Neural cell (in vitro differentiated cells): ENCODE results near the gene LINC00237. TPM values are rescaled to one million over a fixed set of nuclear protein-coding genes. Genes with fewer than 3 reads are reported as not detected.

Source experiments
- H2AFZ ChIP-seq: fragments of 200-600, 300-800 bp; sonication (generic), shearing (Covaris generic); 2 replicates; pipeline ENCODE4 v1.6.0; 2014; ENCODE audit warnings: low read depth, mild to moderate bottlenecking, antibody characterized with exemption, low read length, moderate library complexity
- H3F3A ChIP-seq: fragments of 200-600 bp; shearing (Covaris generic); 2 replicates; pipeline ENCODE4 v1.6.1; 2016; ENCODE audit warnings: mild to moderate bottlenecking, moderate library complexity, mixed read lengths, antibody characterized with exemption, low read length; ENCODE audit not compliant: insufficient read depth, poor library complexity, severe bottlenecking
- H3K27ac ChIP-seq: fragments of 200-600, 300-800 bp; sonication (generic), shearing (Covaris generic); 2 replicates; pipeline ENCODE4 v1.5.1; 2014; ENCODE audit warnings: mild to moderate bottlenecking, low read length, moderate library complexity
- H3K27me3 ChIP-seq: fragments of 300-800, 200-600 bp; sonication (generic), shearing (Covaris generic); 2 replicates; pipeline ENCODE4 v1.6.0; 2014; ENCODE audit warnings: mild to moderate bottlenecking, low read depth, low read length, moderate library complexity; ENCODE audit not compliant: insufficient read depth
- H3K36me3 ChIP-seq: fragments of 300-800, 200-600 bp; sonication (generic), shearing (Covaris generic); 2 replicates; pipeline ENCODE4 v1.5.1; 2014; ENCODE audit warnings: mild to moderate bottlenecking, antibody characterized with exemption, low read length, moderate library complexity; ENCODE audit not compliant: insufficient read depth
- H3K4me2 ChIP-seq: fragments of 300-800, 200-600 bp; sonication (generic), shearing (Covaris generic); 2 replicates; pipeline ENCODE4 v1.6.0; 2014; ENCODE audit warnings: mild to moderate bottlenecking, low read length
- H3K4me3 ChIP-seq: fragments of 300-800, 200-600 bp; sonication (generic), shearing (Covaris generic); 2 replicates; pipeline ENCODE4 v1.5.1; 2014; ENCODE audit warnings: mild to moderate bottlenecking, low read length, moderate library complexity
- H3K79me2 ChIP-seq: fragments of 200-600 bp; shearing (Covaris generic); replicated peaks from 2 replicates; pipeline ENCODE4 v1.6.0; 2014; ENCODE audit warnings: mild to moderate bottlenecking, low read length, moderate library complexity; ENCODE audit not compliant: insufficient read depth
- H3K9ac ChIP-seq: fragments of 300-800, 200-600 bp; sonication (generic), shearing (Covaris generic); 2 replicates; pipeline ENCODE4 v1.6.1; 2016; ENCODE audit warnings: mild to moderate bottlenecking, low read length, mixed read lengths
- H3K9me2 ChIP-seq: fragments of 200-600 bp; shearing (Covaris generic); 2 replicates; pipeline ENCODE4 v1.6.1; 2016; ENCODE audit warnings: mild to moderate bottlenecking, low read length, mixed read lengths; ENCODE audit not compliant: insufficient read depth
- H3K9me3 ChIP-seq: fragments of 200-600, 300-800 bp; sonication (generic), shearing (Covaris generic); 2 replicates; pipeline ENCODE4 v1.6.1; 2016; ENCODE audit warnings: mild to moderate bottlenecking, mixed run types, low read length, moderate library complexity, mixed read lengths
- H4K20me1 ChIP-seq: fragments of 200-600 bp; shearing (Covaris generic); 2 replicates; pipeline ENCODE4 v1.6.1; 2016; ENCODE audit warnings: mild to moderate bottlenecking, mixed run types; ENCODE audit not compliant: insufficient read depth
- CTCF ChIP-seq: fragments of 450-650 bp; IDR thresholded peaks from 2 replicates; pipeline ENCODE4 v1.5.1; 2014; ENCODE audit warnings: antibody characterized with exemption, mild to moderate bottlenecking, moderate library complexity; ENCODE audit not compliant: poor library complexity, severe bottlenecking
- EP300 ChIP-seq: fragments of 450-650 bp; conservative IDR thresholded peaks from 2 replicates; pipeline ENCODE4 v1.6.1; 2014; ENCODE audit warnings: antibody characterized with exemption, mild to moderate bottlenecking, moderate library complexity; ENCODE audit not compliant: poor library complexity, severe bottlenecking
- EZH2 ChIP-seq: fragments of 200-600, 300-800 bp; shearing (Covaris generic), sonication (generic); IDR thresholded peaks from 2 replicates; pipeline ENCODE4 v1.6.1; 2014; ENCODE audit warnings: antibody characterized with exemption, low read length, borderline replicate concordance, mild to moderate bottlenecking; ENCODE audit not compliant: insufficient read depth, poor library complexity, severe bottlenecking
- MXI1 ChIP-seq: fragments of 450-650 bp; conservative IDR thresholded peaks from 2 replicates; pipeline ENCODE4 v1.6.1; 2014; ENCODE audit warnings: antibody characterized with exemption, mild to moderate bottlenecking; ENCODE audit not compliant: poor library complexity, severe bottlenecking
- POLR2AphosphoS5 ChIP-seq: IDR thresholded peaks from 2 replicates; pipeline ENCODE4 v1.6.1; 2012
- RAD21 ChIP-seq: fragments of 450-650 bp; conservative IDR thresholded peaks from 2 replicates; pipeline ENCODE4 v1.6.1; 2014; ENCODE audit warnings: antibody characterized with exemption, mild to moderate bottlenecking, moderate library complexity
- SMC3 ChIP-seq: fragments of 450-650 bp; conservative IDR thresholded peaks from 2 replicates; pipeline ENCODE4 v1.6.1; 2014; ENCODE audit warnings: antibody characterized with exemption, mild to moderate bottlenecking, moderate library complexity; ENCODE audit not compliant: poor library complexity
- polyA plus RNA-seq: library from polyadenylated mRNA; depleted of rRNA; stranded (reverse); fragments of >200 nt; gene quantifications from 2 replicates; pipeline ENCODE4 v1.2.3, GENCODE V29; 2014
- TF ChIP-seq, protein P1 (sequence below): IDR thresholded peaks from 2 replicates; pipeline ENCODE4 v1.6.1; 2012; ENCODE audit warnings: borderline replicate concordance

LINC00237 gene
- polyA plus RNA-seq, 1 donor from 2014 or later: not detected

DNA sequence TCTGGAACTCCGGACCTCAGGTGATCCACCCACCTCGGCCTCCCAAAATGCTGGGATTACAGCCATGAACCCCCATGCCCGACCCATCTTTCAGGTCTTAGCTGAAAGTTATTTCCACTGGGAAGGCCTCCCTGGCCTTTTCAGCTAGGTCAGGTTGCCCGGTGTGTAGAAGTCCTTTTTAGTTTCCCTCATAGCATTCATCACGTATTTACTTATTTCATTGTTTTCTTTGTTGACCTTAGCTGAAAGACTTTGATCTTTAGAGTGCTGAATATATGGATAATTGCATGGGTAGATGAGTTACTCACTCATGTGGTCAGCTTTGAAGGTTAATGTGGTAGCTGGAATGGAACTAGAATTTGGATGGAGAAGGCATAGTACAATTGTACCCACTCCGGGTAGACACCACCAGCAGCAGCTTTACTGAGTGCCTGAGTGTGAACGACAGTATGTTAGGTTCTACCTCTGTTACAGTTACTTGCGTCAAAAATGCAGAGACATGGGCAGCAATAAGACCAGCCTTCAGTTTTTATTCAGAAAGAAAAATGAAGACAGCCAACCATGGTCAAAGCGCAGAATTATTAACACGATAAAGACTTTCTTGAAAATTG, 28.8 kb upstream of the LINC00237 start:
- no peaks in the 10 kb centered on the region for H3F3A ChIP-seq

DNA sequence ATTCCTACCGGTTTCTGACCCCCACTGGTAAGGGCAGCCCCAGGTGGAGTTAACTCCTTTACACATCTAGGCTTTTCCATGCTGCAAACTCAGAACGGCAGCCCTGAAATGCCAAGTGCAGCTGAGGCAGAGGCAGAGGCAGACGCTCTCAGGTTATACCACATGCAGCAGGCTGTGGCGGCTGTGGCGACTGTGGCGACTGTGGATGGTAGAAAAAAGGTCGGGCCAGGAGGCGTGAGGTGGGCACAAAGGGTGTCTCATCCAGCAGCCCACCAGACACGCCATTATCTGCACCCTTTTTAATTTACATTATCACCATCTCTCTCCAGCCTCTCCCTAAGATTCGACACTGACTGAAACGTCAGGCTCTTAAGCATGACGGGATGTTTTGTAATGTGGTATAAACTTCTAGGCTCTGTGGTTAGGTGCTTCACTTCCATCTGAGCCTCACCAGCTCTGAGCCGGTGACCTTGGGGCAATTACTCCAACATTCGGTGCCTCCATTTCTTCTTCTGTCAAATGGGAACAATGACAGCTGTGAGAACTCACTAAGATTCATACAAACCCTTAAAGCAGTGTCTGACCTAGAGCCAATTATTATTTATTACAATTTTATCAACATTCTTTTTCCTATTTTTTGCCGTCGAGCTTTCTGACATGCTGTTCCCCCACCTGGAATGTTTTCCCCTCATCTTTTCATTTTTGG, 27.9 kb upstream of the LINC00237 start:
- Histone ChIP-seq H3K79me2 (no peaks in the 10 kb centered on the region), H3K9me3 (no peaks in the 10 kb centered on the region), H3K9ac (no peak overlapping the region), H3F3A (no peaks in the 10 kb centered on the region), H4K20me1 (no peaks in the 10 kb centered on the region), H3K4me3 (no peak overlapping the region), H3K4me2 (no peak overlapping the region), H3K27me3 (no peaks in the 10 kb centered on the region), H3K9me2 (no peaks in the 10 kb centered on the region), H3K36me3 (no peaks in the 10 kb centered on the region), H3K27ac (no peak overlapping the region), H2AFZ (no peak overlapping the region)
- TF ChIP-seq EP300 (no peak), MXI1 (no peak), SMC3 (no peak), POLR2AphosphoS5 (no peak)
- TF ChIP-seq, protein P1, sequence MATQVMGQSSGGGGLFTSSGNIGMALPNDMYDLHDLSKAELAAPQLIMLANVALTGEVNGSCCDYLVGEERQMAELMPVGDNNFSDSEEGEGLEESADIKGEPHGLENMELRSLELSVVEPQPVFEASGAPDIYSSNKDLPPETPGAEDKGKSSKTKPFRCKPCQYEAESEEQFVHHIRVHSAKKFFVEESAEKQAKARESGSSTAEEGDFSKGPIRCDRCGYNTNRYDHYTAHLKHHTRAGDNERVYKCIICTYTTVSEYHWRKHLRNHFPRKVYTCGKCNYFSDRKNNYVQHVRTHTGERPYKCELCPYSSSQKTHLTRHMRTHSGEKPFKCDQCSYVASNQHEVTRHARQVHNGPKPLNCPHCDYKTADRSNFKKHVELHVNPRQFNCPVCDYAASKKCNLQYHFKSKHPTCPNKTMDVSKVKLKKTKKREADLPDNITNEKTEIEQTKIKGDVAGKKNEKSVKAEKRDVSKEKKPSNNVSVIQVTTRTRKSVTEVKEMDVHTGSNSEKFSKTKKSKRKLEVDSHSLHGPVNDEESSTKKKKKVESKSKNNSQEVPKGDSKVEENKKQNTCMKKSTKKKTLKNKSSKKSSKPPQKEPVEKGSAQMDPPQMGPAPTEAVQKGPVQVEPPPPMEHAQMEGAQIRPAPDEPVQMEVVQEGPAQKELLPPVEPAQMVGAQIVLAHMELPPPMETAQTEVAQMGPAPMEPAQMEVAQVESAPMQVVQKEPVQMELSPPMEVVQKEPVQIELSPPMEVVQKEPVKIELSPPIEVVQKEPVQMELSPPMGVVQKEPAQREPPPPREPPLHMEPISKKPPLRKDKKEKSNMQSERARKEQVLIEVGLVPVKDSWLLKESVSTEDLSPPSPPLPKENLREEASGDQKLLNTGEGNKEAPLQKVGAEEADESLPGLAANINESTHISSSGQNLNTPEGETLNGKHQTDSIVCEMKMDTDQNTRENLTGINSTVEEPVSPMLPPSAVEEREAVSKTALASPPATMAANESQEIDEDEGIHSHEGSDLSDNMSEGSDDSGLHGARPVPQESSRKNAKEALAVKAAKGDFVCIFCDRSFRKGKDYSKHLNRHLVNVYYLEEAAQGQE: no peak

More for the DNA sequence above, 28.8 kb upstream of the LINC00237 start:
- TF ChIP-seq, protein P1: no peak
- TF ChIP-seq RAD21 (no peak), CTCF (no peak), SMC3 (no peak), POLR2AphosphoS5 (no peak), EZH2 (no peak)
- Histone ChIP-seq H3K4me2 (no peak overlapping the region), H3K9ac (no peak overlapping the region), H4K20me1 (no peaks in the 10 kb centered on the region), H3K36me3 (no peaks in the 10 kb centered on the region), H3K79me2 (no peaks in the 10 kb centered on the region), H3K9me3 (no peaks in the 10 kb centered on the region), H3K27ac (no peak overlapping the region), H2AFZ (no peak overlapping the region), H3K9me2 (no peaks in the 10 kb centered on the region), H3K4me3 (no peak overlapping the region), H3K27me3 (no peaks in the 10 kb centered on the region)
